Endodermal cell (in vitro differentiated cells): ENCODE data around the gene NOP9. TPM values are rescaled to one million over a fixed set of nuclear protein-coding genes. Genes with fewer than 3 reads are reported as not detected.

ENCODE experiments used
- DNase-seq: peaks from one replicate; pipeline ENCODE4 v3.0.0-alpha.2; 2017
- H3K27ac ChIP-seq: 2 replicates; pipeline ENCODE4 v1.5.1; 2013; ENCODE audit warnings: mild to moderate bottlenecking, low read depth, low read length, moderate library complexity
- H3K27me3 ChIP-seq: 2 replicates; pipeline ENCODE4 v1.6.1; 2013; ENCODE audit warnings: mild to moderate bottlenecking, low read length, moderate library complexity; ENCODE audit not compliant: insufficient read depth, control insufficient read depth, poor library complexity, severe bottlenecking
- H3K36me3 ChIP-seq: 2 replicates; pipeline ENCODE4 v1.7.0; 2013; ENCODE audit warnings: mild to moderate bottlenecking, low read length, moderate library complexity; ENCODE audit not compliant: control insufficient read depth, insufficient read depth
- H3K4me1 ChIP-seq: one replicate; pipeline ENCODE4 v1.7.0; 2013; ENCODE audit warnings: low read length; ENCODE audit not compliant: control insufficient read depth, insufficient read depth
- H3K4me3 ChIP-seq: 2 replicates; pipeline ENCODE4 v1.5.1; 2013; ENCODE audit warnings: mild to moderate bottlenecking, low read length, moderate library complexity
- H3K9ac ChIP-seq: 2 replicates; pipeline ENCODE4 v1.6.1; 2013; ENCODE audit warnings: mild to moderate bottlenecking, low read length, moderate library complexity; ENCODE audit not compliant: poor library complexity, severe bottlenecking; ENCODE audit errors: extremely low read depth
- H3K9me3 ChIP-seq: 2 replicates; pipeline ENCODE4 v1.6.1; 2013; ENCODE audit warnings: mild to moderate bottlenecking, low read length, moderate library complexity; ENCODE audit not compliant: control insufficient read depth
- H3K27ac Mint-ChIP-seq: 2 replicates; pipeline ENCODE4 v1.8.0; 2020; ENCODE audit warnings: mixed read lengths
- H3K27me3 Mint-ChIP-seq: 2 replicates; pipeline ENCODE4 v1.8.0; 2021; ENCODE audit warnings: mild to moderate bottlenecking, mixed read lengths; ENCODE audit not compliant: insufficient read depth
- H3K36me3 Mint-ChIP-seq: 2 replicates; pipeline ENCODE4 v1.8.0; 2020; ENCODE audit warnings: low read depth, mixed read lengths
- H3K4me1 Mint-ChIP-seq: 2 replicates; pipeline ENCODE4 v1.8.0; 2020; ENCODE audit warnings: mixed read lengths
- H3K4me3 Mint-ChIP-seq: 2 replicates; pipeline ENCODE4 v1.8.0; 2020; ENCODE audit warnings: mild to moderate bottlenecking, moderate library complexity, mixed read lengths
- H3K9me3 Mint-ChIP-seq: 2 replicates; pipeline ENCODE4 v1.8.0; 2020; ENCODE audit warnings: mild to moderate bottlenecking, mixed read lengths
- WGBS, 2 experiments: methylation state at CpG; one replicate each; pipeline versions ENCODE4 v1.1.5 to v1.1.7; 2013; ENCODE audit warnings: missing lambda C conversion rate in 2 of 2, mixed read lengths in 1 of 2; ENCODE audit not compliant: insufficient coverage in 1 of 2, insufficient read length in 1 of 2; 5-methylcytosine and 5-hydroxymethylcytosine counted together
- total RNA-seq, 2 donors: library from RNA; stranded (reverse); fragmentation: NEBNext Ultra II Directional in 1 of 2; extraction: Animal tissue kit (Norgen Biotek cat#: 25700) in 1 of 2; gene quantifications; 2 replicates in 1 of 2; 3 replicates in 1 of 2; pipeline ENCODE4 v1.2.1, GENCODE V29; 2021
- TF ChIP-seq, protein P1 (sequence below): fragments of 200-600 bp; sonication (generic); conservative IDR thresholded peaks from 2 replicates; pipeline ENCODE4 v1.5.0; 2021; ENCODE audit warnings: antibody characterized with exemption, mild to moderate bottlenecking

NOP9 gene
- total RNA-seq, 2 donors from 2014 or later, result 31.1 to 32.0 TPM

DNA sequence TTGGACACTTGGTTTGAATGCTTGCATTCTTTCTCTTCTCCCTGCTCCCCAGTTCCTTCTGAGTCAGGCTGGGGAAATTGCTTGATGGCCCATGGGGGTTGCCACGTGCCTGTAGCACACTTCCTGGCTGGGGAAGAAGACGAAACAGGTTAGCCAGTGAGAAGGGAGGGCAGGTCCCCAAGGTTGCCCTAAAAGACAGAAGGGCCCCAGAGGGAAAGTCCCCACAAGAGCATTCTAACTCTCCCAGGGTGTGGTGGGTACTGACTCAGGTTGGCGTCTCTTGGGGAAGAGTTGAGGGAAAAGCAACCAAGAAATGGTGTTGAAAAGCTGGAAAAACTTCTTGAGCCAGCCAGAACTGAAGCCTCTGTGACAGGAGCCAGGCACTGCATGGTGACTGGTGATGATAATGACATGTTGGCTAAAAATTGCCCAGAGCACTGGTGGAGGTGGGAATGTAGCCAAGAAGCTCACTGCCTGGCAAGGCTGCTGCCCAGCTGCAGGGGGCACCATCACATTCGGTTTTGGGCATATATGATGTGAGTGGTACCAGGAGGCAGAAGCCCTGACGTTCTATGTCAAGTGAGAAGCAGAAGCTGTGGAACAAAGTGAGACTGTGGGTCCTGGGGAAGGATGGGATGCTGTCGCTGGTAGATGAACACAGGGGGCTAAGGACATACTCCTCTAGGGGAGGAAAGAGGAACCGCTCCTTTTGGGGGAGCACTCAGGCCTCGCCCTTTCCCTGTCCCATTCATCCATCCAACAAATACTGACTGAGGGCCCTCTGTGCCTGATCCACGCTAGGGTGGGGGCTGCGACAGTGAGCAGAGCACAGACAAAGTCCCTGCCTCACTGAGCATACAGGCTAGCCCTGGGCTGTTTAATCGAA, 20.1 kb upstream of the NOP9 start:
- H3K27ac Mint-ChIP-seq, result no peak overlapping the region
- no peak for DNase-seq

DNA sequence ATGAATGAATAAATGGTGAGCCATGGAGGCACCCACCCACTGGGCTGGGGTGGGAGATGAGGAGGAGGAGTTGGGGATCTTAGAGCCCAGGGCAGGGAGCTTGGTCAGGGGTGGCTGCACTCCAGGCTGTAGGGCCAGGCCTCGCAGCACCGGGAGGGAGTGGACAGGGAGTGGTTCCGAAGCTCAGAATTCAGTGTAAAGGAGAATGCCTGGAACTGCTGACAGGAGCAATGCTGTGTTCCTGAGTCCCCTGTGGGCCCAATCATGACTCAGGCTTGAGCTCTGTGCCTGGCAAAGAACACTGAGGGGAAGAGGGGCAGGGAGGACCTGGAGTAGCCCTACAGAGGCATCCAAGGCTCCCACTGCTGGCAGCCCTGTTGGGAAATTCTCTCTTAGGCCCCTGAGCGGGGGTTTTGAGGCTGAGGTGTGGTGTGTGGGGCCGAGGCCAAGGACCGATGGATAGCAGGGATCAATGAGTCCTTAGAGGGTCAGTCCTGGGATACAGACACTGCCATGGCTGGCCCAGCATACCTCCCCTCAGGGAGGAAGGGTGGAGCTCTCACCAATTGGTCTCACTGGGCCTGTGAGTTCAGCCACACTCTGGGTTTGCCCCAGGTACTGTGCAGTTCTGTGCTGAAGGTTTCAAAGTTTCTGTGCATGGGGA, 18.7 kb upstream of the NOP9 start:
- WGBS, 2 experiments, result 90 to 96% methylated on average over 4 to 6 of the region's 6 CpGs
- Histone ChIP-seq H3K4me3 (no peak overlapping the region), H3K9ac (no peak overlapping the region), H3K4me1 (no peaks in the 10 kb centered on the region), H3K27ac (no peak overlapping the region), H3K27me3 (no peaks in the 10 kb centered on the region), H3K9me3 (no peaks in the 10 kb centered on the region), H3K36me3 (no peaks in the 10 kb centered on the region)
- no peaks in the 10 kb centered on the region for H3K36me3 Mint-ChIP-seq
- H3K4me3 Mint-ChIP-seq, result no peak overlapping the region
- no peaks in the 10 kb centered on the region for H3K4me1 Mint-ChIP-seq
- no peak for DNase-seq
- TF ChIP-seq, protein P1, sequence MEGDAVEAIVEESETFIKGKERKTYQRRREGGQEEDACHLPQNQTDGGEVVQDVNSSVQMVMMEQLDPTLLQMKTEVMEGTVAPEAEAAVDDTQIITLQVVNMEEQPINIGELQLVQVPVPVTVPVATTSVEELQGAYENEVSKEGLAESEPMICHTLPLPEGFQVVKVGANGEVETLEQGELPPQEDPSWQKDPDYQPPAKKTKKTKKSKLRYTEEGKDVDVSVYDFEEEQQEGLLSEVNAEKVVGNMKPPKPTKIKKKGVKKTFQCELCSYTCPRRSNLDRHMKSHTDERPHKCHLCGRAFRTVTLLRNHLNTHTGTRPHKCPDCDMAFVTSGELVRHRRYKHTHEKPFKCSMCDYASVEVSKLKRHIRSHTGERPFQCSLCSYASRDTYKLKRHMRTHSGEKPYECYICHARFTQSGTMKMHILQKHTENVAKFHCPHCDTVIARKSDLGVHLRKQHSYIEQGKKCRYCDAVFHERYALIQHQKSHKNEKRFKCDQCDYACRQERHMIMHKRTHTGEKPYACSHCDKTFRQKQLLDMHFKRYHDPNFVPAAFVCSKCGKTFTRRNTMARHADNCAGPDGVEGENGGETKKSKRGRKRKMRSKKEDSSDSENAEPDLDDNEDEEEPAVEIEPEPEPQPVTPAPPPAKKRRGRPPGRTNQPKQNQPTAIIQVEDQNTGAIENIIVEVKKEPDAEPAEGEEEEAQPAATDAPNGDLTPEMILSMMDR, result no peak
- H3K9me3 Mint-ChIP-seq, result no peaks in the 10 kb centered on the region
- no peak overlapping the region for H3K27ac Mint-ChIP-seq
- no peaks in the 10 kb centered on the region for H3K27me3 Mint-ChIP-seq

More for the DNA sequence above, 20.1 kb upstream of the NOP9 start:
- Histone ChIP-seq H3K9me3 (no peaks in the 10 kb centered on the region), H3K27ac (no peak overlapping the region), H3K9ac (no peak overlapping the region), H3K36me3 (no peaks in the 10 kb centered on the region), H3K4me3 (no peak overlapping the region), H3K4me1 (no peaks in the 10 kb centered on the region), H3K27me3 (no peaks in the 10 kb centered on the region)
- H3K4me1 Mint-ChIP-seq, result no peaks in the 10 kb centered on the region
- TF ChIP-seq, protein P1, result peak; percentile 36
- H3K36me3 Mint-ChIP-seq, result no peaks in the 10 kb centered on the region
- 89 to 93% methylated on average over 7 to 11 of the region's 11 CpGs for WGBS, 2 experiments
- no peaks in the 10 kb centered on the region for H3K9me3 Mint-ChIP-seq
- no peaks in the 10 kb centered on the region for H3K27me3 Mint-ChIP-seq
- no peak overlapping the region for H3K4me3 Mint-ChIP-seq

DNA sequence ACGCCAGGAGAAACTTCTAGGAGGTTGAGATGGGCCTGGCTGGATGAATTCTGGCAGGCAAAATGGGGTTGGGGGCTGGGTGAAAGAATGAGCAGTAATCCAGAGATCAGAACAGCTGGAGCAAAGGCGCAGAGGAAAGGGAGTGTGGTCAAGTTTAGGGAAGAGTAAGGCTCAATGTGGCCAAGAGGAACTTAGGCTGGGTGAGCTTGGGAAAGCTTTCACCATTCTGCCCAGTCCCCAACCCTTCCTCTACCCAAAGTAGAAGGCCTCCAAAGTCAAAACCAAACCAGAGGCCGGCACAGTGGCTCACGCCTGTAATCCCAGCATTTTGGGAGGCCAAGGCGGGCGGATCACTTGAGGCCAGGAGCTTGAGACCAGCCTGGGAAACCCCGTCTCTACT, 18.0 kb upstream of the NOP9 start:
- H3K27me3 ChIP-seq, result no peaks in the 10 kb centered on the region
- H3K27ac ChIP-seq, result no peak overlapping the region
- no peaks in the 10 kb centered on the region for H3K4me1 ChIP-seq
- H3K9me3 ChIP-seq, result no peaks in the 10 kb centered on the region
- H3K4me3 Mint-ChIP-seq, result no peak overlapping the region
- H3K36me3 Mint-ChIP-seq, result no peaks in the 10 kb centered on the region
- H3K4me1 Mint-ChIP-seq, result no peaks in the 10 kb centered on the region
- no peaks in the 10 kb centered on the region for H3K36me3 ChIP-seq
- no peak overlapping the region for H3K4me3 ChIP-seq
- no peak overlapping the region for H3K9ac ChIP-seq
- TF ChIP-seq, protein P1, result no peak
- H3K27me3 Mint-ChIP-seq, result no peaks in the 10 kb centered on the region
- H3K9me3 Mint-ChIP-seq, result no peaks in the 10 kb centered on the region
- no peak overlapping the region for H3K27ac Mint-ChIP-seq
- DNase-seq, result no peak
- 95 to 97% methylated on average over 4 to 7 of the region's 7 CpGs for WGBS, 2 experiments
